ENCODE data around the gene PLEKHA7. TPM values are rescaled to one million over a fixed set of nuclear protein-coding genes. Genes with fewer than 3 reads are reported as not detected.
A peak's percentile ranks its signal among the peaks of the same experiment; 100 is the strongest.

The PLEKHA7 gene
- total and polyA plus RNA-seq, 2 of the 4 experiments (the other 2 are of a cell fraction), result 0.12 TPM; not detected in 1

GRCh38 chr11:16966930-16967671 lies 47.1 kb downstream of the PLEKHA7 start:
- no peak overlapping the region for H3K18ac ChIP-seq (ENCODE audit: low read depth, low read length)
- H3K36me3 ChIP-seq (ENCODE audit: control insufficient read depth, insufficient read depth, low read length), result no peaks in the 10 kb centered on the region
- no peak overlapping the region for H4K8ac ChIP-seq (ENCODE audit: low read depth in 2 of 2, low read length in 2 of 2)
- H2BK15ac ChIP-seq (ENCODE audit: low read depth, low read length), result no peak overlapping the region
- intact Hi-C loops (cut with micrococcal nuclease) (no loop called here), in situ Hi-C loops (cut with MboI; ENCODE audit: low sequenced_read_pairs) (no loop called here), dilution Hi-C loops (cut with HindIII; ENCODE audit: low sequenced_read_pairs, unreplicated experiment) (no loop called here)
- H3K23ac ChIP-seq (ENCODE audit: low read depth, low read length), result no peak overlapping the region
- no peaks in the 10 kb centered on the region for H3K4me1 ChIP-seq (ENCODE audit: control insufficient read depth, insufficient read depth, low read length)
- H3K56ac ChIP-seq (ENCODE audit: extremely low read depth, insufficient read depth, low read length), result no peak overlapping the region
- no peaks in the 10 kb centered on the region for H3K9me3 ChIP-seq (ENCODE audit: control insufficient read depth, insufficient read depth, low read length)
- CTCF ChIA-PET, result no interaction called here
- no peak overlapping the region for H3K4me3 ChIP-seq (ENCODE audit: insufficient read depth, low read depth, low read length)
- WGBS, 2 experiments (ENCODE audit: extremely low coverage in 2 of 2, insufficient read length in 1 of 2), result 87% methylated on average over 2 of the region's 6 CpGs; no CpG with 5 or more reads in 1 of the 2 experiments
- no peaks in the 10 kb centered on the region for H3K79me1 ChIP-seq (ENCODE audit: low read depth in 1 of 2, low read length in 2 of 2)
- no peaks in the 10 kb centered on the region for H3K9me1 ChIP-seq (ENCODE audit: insufficient read depth, low read length)
- H2BK5ac ChIP-seq (ENCODE audit: low read depth, low read length, poor library complexity, severe bottlenecking), result no peak overlapping the region
- no peak overlapping the region for H2BK120ac ChIP-seq (ENCODE audit: low read depth, low read length)
- no peak overlapping the region for H2BK20ac ChIP-seq (ENCODE audit: low read depth, low read length)
- no peak overlapping the region for H4K5ac ChIP-seq (ENCODE audit: low read depth, low read length)
- no peak overlapping the region for H2AK5ac ChIP-seq (ENCODE audit: low read depth, low read length)
- H4K20me1 ChIP-seq (ENCODE audit: insufficient read depth, low read length), result no peaks in the 10 kb centered on the region
- DNase-seq, result no peak
- TF ChIP-seq CHD1 (IDR thresholded peaks at IDR 0.05; ENCODE audit: low read depth, low read length) (no peak), RFX5 (IDR thresholded peaks at IDR 0.05; ENCODE audit: low read depth, low read length) (no peak), MAFK (IDR thresholded peaks at IDR 0.05; ENCODE audit: low read depth, low read length) (no peak), FOS (IDR thresholded peaks at IDR 0.05; ENCODE audit: low read depth, low read length) (no peak), CEBPB (IDR thresholded peaks at IDR 0.05; ENCODE audit: low read depth, low read length) (no peak), RAD21 (IDR thresholded peaks at IDR 0.05; ENCODE audit: low read length) (no peak), ELK1 (IDR thresholded peaks at IDR 0.05; ENCODE audit: borderline replicate concordance, low read depth, low read length) (no peak), BHLHE40 (IDR thresholded peaks at IDR 0.05; ENCODE audit: low read depth, low read length) (no peak), POLR2A (IDR thresholded peaks at IDR 0.05; ENCODE audit: low read depth, low read length) (no peak), NFE2L2 (IDR thresholded peaks at IDR 0.05; ENCODE audit: low read depth, low read length) (no peak), USF2 (IDR thresholded peaks at IDR 0.05; ENCODE audit: low read depth, low read length) (no peak)
- H2AK9ac ChIP-seq (replicated peaks; ENCODE audit: low read depth, low read length, poor library complexity), result peak overlapping the region; percentile 9
- BruUV-seq (replicated peaks), result no TSS peak
- no peak overlapping the region for H3K27ac ChIP-seq (ENCODE audit: insufficient read depth, low read length)
- no peak overlapping the region for H3K4ac ChIP-seq (ENCODE audit: low read depth, low read length)
- POLR2A ChIA-PET (ENCODE audit: unreplicated experiment), result interaction anchor here (0.6 kb wide), 1 partner anchor 385 kb away, joined by 7 read pairs; the partner anchor contains the start of gene NCR3LG1
- no peak overlapping the region for H3K14ac ChIP-seq (replicated peaks; ENCODE audit: low read depth, low read length)
- H3K9ac ChIP-seq (ENCODE audit: low read depth, low read length), result no peak overlapping the region
- H3K27me3 ChIP-seq (ENCODE audit: control insufficient read depth, insufficient read depth, low read length), result peaks cover 2% of the 10 kb centered on the region; the same call in 1 of the 2 replicates
- H2AFZ ChIP-seq (replicated peaks; ENCODE audit: low read length, poor library complexity), result no peak overlapping the region
- no peak overlapping the region for H4K91ac ChIP-seq (ENCODE audit: insufficient read depth, low read depth, low read length)
- no peak for ATAC-seq (ENCODE audit: low read depth)
- no peak overlapping the region for H3K4me2 ChIP-seq (ENCODE audit: low read depth, low read length)
